ENCODE results near the gene MT4.
A peak's percentile ranks its signal among the peaks of the same experiment; 100 is the strongest.

Gene MT4

DNA sequence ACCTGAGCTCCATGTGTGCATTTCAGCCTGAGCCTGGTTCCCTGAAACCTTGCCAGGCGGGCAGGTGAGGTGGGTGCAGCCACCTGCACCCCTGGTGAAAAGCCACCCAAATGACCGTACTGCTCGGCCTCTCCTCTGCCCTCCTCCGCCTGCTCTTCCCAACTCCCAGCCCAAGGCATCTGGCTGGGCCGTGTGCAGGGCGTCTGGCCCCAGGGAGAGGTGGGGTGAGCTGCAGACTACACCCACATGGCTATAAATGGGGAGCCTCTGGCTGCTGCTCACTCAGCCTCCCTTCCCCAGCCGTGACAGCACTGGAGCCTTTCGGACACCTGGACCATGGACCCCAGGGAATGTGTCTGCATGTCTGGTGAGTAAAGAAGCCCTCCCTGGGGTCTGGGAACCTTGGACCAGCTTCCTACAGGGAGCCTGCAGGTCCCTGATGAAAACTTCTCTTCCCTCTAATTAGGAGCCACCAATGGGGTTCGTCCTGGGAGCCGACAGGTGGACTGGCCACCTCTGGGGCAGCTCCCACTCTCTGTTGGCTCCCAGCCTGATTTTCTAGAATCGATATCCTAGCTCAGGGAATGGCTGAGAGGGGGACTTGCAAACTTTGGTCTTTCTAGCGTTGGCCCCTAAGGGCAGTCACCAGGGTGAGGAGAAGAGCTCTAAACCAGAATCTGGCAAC lies at the start of gene MT4:
TSS of gene MT4 (plus strand) at position 281 of the 685 bp plus-strand sequence. CDS start at position 337, 56 bp downstream.
- no peak for DNase-seq (ENCODE audit: low spot score)

DNA sequence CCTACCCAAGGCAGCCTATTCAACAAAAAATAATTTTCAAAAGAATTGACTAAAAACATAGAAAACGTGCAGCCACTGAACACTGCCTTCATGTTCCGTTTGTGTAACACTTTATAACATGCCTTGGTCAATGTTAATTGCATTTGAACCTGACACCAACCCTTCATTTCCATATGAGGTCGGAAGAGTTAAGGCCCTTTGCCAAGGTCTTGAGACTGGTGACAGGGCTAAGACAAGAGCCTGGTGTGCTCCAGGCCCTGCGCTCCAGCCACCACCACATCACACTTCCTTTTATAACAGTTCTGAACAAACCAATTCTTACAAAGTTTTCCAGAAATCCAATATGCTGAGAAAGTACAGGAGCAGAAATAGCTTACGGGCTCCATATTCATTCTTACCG lies 49.2 kb upstream of the MT4 start:
- no peak for DNase-seq (ENCODE audit: low spot score)

GRCh38 chr16:56517206-56517605 lies 47.7 kb upstream of the MT4 start:
- no peak for DNase-seq (ENCODE audit: low spot score)

DNA sequence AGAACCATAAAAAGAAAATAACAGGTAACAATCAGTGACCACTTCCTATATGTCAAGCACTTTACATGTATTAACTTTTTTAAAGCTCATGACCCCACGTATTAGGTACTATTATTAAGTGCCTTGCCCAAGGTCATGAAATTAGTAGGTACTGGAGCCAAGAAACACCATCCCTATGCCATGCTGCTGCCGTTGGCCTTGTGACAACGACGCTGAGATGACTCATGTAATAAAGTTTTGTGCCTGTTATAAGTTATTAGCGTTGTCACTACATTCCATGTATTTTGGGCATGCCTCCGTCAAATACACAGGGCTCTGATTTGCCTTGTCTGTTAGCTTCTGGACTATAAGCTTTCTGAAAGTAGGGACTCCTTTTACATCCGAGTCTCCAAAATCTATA lies 46.4 kb upstream of the MT4 start:
- DNase-seq (ENCODE audit: low spot score), result no peak

- DNase-seq (ENCODE audit: low spot score), result peak; percentile 93
Measured at GRCh38 chr16:56519459-56520250, 45.2 kb upstream of the MT4 start, which contains the start of gene BBS2. BBS2 (minus strand) TSS chr16:56520024; CDS start chr16:56519862, 162 bp downstream.

GRCh38 chr16:56520251-56520577 lies 44.7 kb upstream of the MT4 start:
- no peak for DNase-seq (ENCODE audit: low spot score)

- DNase-seq (ENCODE audit: low spot score), result no peak
Measured at GRCh38 chr16:56525236-56525635, 39.6 kb upstream of the MT4 start.

DNA sequence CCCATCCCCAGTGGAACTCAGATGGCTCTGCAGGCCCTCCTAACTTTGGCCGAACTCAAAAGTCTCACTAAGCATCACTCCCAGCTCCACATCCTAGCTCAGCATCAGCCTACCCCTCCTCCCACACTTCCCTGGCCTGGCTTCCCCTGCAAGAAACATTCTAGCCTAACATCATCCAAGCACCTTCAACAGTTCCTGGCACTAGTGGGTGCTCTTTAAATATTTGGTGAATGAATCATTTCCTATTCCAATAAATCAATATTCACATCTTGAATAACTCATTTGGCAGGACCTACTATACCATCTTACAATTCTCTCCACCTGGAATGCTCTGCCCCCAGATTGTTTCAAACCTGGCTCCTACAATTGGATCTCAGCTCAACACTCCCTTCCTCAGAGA lies 34.0 kb upstream of the MT4 start:
- DNase-seq (ENCODE audit: low spot score), result no peak

GRCh38 chr16:56532714-56533113 lies 32.2 kb upstream of the MT4 start:
- DNase-seq (ENCODE audit: low spot score), result no peak

GRCh38 chr16:56534847-56535383 lies 30.0 kb upstream of the MT4 start:
- no peak for DNase-seq (ENCODE audit: low spot score)

GRCh38 chr16:56538331-56538730 lies 26.5 kb upstream of the MT4 start:
- no peak for DNase-seq (ENCODE audit: low spot score)

GRCh38 chr16:56539656-56540055 lies 25.2 kb upstream of the MT4 start:
- no peak for DNase-seq (ENCODE audit: low spot score)

DNA sequence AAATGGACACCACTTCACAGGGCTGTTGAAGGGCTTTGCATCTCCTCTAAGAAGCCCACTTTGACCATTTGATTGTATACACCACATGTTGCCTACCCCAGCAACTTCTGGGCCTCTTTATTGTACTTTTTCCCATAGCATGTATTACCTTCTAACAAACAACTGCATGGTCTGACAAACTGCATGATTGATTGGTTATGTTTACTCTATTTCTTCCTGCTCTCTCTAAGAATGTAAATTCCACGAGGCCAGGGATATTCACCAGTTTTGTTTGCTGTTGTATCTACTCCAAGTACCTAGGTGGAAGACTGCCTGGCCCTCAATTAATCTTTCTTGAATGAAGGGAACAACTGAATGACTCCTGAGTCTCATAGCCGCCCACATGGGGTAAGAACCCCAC lies 22.8 kb upstream of the MT4 start:
- DNase-seq (ENCODE audit: low spot score), result no peak

DNA sequence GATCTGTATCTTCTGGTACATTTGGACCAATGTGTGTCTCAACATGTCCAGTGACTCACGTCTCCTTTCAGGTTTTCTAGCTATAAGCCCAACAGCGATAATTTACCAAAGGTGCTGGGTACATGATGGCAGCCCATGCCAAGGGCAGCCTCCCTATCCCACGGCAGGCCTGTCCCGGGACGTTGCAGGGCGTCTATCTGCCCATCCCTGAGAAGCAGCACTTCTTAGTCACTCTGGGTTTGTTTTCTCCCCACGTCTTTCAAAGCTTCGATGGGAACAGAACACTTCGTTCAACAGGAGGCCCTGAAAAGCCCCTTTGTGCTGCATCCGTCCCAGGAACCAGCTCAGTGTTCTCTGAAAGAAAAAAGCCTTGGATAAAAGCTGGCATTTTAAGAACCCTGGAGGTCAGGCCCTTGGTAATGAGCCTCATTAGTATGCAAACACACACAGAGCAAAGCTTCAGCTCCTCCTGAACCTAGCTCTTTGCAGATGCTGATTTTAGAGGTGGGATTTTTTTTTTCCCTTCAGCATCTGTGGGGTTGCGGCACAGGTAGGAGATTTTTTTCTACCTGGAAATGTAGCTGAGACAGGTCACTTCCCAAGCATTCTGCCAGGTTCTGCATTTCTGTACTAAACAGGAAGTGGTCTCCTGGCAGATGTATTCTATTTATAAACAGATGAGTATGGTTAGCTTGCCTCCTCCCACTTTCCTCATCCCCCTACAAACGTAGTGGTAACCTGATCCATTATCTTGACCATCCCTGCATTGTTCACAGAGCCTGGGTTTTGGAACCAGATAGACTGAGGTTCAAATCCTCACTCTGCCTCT lies 17.5 kb upstream of the MT4 start:
- DNase-seq (ENCODE audit: low spot score), result peak; percentile 11

GRCh38 chr16:56547949-56548567 lies 16.8 kb upstream of the MT4 start:
- no peak for DNase-seq (ENCODE audit: low spot score)

DNA sequence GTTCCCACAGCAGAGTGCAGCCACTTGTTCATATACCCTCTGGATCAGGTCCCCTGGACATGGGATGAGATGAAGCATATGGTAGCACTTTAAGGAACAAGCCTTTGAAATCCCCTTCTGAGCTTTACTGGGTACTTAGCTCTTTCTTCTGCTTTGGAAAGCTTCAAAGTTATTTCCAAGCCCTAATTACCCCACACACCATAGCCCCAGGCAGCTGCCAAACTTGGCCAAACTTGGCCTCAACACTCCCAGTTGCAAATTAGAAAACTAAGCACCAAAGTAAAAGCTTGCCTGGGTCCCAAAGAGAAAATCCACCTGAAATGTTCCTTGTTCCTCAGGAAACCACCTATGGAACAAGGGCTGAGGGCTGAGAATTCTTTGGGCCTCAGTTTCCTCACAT lies 15.7 kb upstream of the MT4 start:
- no peak for DNase-seq (ENCODE audit: low spot score)

DNA sequence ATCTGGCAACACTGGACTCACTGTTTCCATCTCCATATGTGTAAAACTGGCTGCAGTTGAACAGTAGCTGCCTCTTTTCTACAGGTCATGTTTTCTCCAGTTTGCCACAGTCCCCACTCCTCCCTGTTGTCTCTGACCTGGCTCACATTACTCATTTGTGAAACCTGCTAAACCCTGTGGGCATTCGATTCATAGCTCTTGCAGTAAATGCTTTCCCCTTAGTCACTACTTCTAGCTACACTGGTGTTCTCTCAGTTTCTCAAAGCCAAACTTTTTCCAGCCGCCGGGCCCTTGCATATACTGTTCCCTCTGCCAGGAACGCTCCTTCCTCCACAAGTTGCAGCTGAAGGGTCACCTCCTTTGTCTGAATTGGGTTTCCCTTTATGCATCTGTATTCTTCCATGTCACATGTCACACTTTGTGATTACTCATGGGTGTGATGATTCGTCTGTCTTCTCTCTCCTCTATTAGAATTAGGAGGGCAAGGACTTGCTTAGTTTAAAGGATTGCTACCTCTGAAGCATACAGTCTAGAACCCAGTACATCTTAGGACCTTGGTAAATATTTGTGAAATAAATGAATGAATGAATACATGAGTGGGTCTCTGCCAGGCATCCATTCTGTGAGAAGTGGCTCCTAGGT lies 15.0 kb upstream of the MT4 start:
- no peak for DNase-seq (ENCODE audit: low spot score)

- peak; percentile 10 for DNase-seq (ENCODE audit: low spot score)
Measured at GRCh38 chr16:56551796-56552738, 12.8 kb upstream of the MT4 start.

- DNase-seq (ENCODE audit: low spot score), result no peak
Measured at GRCh38 chr16:56554441-56554840, 10.4 kb upstream of the MT4 start.

- no peak for DNase-seq (ENCODE audit: low spot score)
Measured at GRCh38 chr16:56558024-56558747, 6.7 kb upstream of the MT4 start.
